Putamen (tissue), 1 donor: ENCODE measurements around the gene ATP13A2.
A peak's percentile ranks its signal among the peaks of the same experiment; 100 is the strongest.

Experiments
- DNase-seq: peaks from one replicate; pipeline ENCODE4 v3.0.0-alpha.2; 2016; ENCODE audit warnings: low spot score

Gene ATP13A2

DNA sequence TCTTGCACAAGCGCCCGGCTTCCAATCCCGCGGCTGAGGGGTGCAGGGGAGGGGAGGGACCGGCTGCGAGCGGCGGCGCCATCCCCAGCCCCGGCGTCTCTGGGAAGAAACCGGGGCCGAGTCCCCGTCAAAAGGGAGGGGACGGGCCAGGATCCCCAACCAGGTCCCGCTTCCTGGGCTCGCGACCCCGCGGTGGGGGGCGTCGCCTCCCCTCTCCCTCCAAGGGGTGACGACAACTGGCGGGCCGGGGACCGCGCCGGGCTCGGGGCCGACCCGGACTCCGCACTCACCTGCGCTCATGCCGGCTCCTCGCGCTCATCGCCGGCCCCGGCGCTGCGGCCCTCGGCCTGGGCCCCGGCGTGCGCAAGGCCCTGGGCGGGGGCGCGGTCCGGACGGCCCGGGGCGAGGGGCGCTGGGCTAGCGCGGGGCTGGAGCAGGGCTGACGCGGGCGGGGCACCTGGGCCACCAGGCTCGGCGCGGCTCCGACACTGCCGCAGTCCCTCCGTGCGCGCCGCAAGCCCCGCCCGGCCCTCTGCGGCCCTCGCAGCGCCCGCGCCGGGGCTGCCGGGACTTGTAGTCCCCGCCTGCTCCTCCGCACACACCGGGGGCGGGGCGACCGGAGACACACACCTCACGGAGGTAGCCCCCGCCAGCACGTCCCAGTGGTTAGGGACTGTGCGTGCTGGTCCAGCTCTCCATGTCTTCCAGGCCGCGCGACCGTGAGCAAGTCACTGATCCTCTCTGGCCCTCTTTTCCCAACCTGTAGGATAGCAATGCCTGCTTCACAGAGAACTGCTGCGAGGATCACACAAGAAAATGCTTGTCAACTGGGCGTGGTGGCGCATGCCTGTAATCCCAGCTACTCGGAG, at the start of gene ATP13A2:
Gene ATP13A2 (minus strand): TSS at position 490 of the 869 bp plus-strand sequence. CDS start 190 bp downstream, at position 300.
- DNase-seq = peak; percentile 88

- DNase-seq = no peak
These were observed 49.8 kb upstream of the ATP13A2 start for GRCh38 chr1:17061486-17061885.

DNA sequence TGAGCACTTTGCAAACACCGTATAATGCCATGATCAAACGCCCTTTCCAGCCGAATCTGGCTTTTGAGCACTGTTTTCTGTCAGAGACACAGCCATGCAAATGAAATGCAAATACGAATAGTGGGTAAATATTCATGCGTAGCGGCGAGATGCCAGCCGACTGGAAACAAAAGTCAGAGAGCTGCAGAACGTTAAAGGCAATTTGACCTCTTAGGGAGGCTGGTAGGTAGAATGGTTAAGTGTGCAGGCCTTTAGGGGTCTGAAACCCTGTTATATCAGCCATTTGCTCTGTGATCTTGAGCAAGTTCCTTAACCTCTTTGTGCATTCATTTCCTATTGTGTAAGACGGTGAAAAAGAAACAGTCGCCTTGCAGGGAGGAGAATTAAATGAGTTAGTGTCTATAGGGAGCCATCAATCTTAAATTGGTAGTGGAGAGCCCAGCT, 48.6 kb upstream of the ATP13A2 start:
- DNase-seq = no peak

DNA sequence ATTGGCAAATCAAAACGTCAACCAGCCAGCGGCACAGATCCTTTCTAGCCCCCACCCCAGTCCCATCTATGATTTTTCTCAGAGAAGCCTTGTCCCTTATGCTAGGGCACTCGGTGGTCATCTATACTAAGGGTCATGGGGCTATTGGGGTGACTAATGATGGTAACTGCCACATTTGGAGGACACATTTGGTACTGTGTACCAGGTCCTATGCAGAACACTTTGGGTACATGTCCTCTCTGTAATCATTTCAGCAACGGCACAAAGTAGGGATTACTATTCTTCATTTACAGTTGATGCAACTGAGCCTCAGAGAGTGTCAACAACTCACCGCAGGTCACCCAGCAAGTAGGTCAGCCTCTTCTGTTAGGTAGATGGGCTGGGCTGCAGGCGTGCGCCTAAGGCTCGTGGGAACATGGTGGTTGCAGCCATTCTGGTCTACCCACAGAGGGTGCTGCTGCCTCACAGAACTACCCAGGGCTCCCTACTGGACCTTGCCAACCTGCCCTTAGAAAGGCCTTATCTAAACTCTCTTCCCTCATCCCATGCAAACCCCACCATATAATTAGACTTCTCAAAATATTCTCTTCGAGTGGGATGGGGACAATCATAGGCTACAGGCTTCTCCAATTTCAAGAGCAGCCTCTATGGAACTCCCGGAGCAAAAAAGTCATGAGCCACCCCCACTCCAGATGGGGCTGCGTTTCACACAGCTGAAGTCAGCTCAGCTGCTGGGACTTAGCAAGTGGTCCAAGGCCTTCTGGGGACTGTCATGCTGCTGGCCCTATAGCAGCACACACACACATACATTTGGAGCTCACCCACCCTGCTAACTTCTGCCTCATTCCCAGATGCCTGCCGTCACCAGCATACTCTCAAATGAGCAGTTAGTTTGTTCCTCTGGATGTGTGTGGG, 47.9 kb upstream of the ATP13A2 start:
- peak; percentile 80 for DNase-seq

DNA sequence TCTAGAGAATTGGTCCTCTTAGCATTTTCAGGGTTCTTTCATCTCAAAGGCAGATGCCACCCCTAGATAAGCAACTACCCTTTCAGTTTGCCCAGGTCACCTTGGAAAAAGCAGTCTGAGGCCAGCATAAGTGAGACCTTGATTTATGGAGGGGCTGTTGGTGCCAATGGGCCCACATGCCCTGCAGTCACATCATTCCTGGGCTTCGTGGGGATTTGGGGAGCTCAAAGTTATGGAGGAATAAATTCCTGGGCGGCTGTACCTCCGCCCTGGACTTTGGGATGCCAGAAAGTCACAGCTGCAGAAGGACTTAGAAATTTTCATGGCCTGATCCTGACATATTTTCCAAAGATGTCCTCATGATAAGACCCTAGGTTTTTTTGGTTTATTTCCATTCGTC, 44.8 kb upstream of the ATP13A2 start:
- DNase-seq = no peak

GRCh38 chr1:17055801-17056200, 44.1 kb upstream of the ATP13A2 start:
- DNase-seq = no peak

- peak; percentile 98 for DNase-seq
These were observed 42.1 kb upstream of the ATP13A2 start, which contains the start of gene SDHB for GRCh38 chr1:17053685-17054410. TSS of gene SDHB (minus strand) at chr1:17054032. CDS start at chr1:17054019, 13 bp downstream.

GRCh38 chr1:17053086-17053684, 41.5 kb upstream of the ATP13A2 start:
- DNase-seq = no peak

DNA sequence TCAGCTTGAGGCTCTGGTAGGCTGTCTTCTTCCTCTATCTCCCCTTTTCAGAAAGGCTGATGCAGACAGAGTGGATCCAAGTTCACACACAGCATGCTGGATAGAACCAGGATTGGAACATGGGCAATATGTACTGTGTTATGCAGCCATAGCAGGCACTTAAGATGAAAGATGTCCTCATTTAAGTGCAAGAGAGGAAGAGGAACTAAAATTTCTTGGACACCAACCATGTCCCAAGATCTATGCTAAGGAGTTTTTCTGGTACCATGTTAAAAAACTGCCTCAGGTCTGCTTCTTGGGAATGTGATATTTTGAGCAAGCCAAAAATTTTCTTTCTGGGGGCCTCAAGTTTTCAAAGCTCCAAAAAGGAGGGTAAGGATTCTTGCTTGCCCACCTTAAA, 40.9 kb upstream of the ATP13A2 start:
- DNase-seq = no peak

DNA sequence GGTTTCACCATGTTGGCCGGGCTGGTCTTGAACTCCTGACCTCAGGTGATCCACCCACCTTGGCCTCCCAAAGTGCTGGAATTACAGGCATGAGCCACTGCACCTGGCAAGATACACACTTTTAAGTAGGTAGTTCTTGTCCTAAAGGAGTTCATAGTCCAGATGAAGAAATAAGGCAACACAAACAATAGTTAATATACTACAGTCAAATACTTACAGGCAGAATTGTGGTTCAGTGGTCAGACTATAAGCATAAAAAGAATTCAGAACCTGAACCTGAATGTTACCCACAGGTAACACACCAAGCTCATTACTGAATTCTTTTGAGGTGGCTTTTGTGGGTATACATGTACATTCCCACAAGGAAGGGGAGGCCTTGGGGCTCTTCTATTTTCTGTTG, 40.3 kb upstream of the ATP13A2 start:
- DNase-seq = no peak

GRCh38 chr1:17047924-17048323, 36.2 kb upstream of the ATP13A2 start:
- no peak for DNase-seq

- DNase-seq = no peak
These were observed 34.6 kb upstream of the ATP13A2 start for GRCh38 chr1:17046334-17046657.

GRCh38 chr1:17045634-17046333, 34.1 kb upstream of the ATP13A2 start:
- DNase-seq = no peak

DNA sequence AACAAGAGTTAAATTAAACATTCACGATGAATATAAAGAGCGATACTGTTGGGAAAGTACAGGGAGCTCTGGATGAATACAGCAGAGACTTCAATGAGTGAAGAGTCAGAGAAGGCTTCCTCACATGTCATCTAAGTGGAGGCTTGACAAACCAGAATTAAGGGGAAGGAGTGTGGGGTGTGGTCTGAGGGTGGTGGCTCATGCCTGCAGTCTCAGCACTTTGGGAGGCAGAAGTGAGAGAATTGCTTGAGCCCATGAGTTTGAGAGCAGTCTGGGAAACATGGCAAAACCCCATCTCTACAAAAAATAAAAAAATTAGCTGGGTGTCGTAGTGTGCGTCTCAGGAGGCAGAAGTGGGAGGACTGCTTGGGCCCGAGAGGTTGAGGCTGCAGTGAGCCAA, 33.4 kb upstream of the ATP13A2 start:
- DNase-seq = no peak

DNA sequence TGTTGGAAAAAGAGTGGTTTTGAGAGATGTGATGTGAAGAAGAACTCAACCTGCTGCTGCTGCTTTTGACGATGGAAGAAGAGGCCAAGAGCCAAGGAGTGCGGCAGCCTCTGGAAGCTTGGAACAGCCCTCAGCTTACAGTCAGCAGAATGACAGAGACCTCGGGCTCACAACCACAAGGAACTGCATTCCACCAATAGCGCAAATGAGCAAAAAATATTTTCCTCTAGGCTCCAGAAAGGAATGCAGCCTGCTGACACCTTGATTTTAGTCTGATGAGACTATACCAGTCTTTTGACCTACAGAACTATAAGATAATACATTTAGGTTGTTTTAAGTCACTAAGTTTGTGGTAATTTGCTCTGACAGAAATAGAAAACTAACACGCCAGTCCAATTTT, 31.9 kb upstream of the ATP13A2 start:
- DNase-seq = no peak

DNA sequence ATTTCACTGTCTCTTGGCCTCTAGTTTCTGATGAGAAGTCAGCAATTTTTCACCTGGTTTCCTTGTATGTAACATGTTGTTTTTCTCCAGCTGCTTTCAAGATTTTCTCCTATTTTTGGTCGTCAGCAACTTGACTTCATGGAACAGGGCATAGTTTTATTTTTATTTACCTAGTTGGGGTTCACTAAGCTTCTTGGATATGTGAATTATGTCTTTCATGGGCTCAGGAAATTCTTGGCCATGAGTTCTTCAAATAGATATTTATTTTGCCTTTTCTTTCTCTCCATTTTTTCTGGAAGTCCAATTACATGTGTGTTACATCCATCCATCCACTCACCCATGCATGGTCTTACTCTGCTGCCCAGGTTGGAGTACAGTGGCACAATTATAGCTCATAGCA, 28.4 kb upstream of the ATP13A2 start:
- DNase-seq = no peak

GRCh38 chr1:17039522-17039921, 27.8 kb upstream of the ATP13A2 start:
- no peak for DNase-seq

- DNase-seq = no peak
These were observed 21.8 kb upstream of the ATP13A2 start for GRCh38 chr1:17033481-17033880.

DNA sequence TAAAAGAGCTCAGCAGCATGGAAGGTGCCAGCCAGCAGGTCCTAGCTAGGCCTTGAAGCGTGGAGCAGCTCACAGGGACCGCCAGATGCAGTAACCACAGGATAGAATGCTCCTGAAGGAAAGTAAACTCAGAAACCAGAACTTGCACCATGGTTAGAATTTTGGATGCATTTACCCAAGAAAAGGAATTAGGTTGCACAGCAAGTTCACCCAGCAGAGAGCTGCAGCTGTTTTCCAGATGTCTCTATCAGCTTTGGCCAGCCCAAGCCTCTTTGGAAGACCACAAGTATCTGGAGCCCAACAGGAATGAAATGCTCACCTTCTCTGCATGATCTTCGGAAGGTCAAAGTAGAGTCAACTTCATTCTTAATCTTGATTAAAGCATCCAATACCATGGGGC, 21.0 kb upstream of the ATP13A2 start:
- DNase-seq = no peak

DNA sequence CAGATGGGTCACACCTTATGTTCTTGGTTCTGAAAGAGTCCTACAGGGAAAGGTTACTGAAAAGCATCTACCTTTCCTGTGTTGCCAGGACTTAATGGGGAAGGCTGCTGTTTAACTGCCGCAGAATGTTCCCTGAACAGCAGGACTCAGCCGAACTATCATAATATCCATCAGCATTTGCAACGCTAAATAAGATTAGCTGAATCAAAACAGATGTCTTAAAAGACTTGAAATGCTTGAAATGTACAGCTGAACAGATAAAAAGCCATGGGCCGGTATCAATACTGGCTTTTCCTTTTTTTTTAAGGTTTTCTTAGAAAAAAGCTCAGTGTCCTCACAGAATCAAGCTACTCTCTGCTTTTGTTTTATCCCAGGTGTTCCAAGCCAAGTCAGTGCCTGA, 19.7 kb upstream of the ATP13A2 start:
- no peak for DNase-seq

- no peak for DNase-seq
These were observed 18.5 kb upstream of the ATP13A2 start for GRCh38 chr1:17030206-17030605.
